Stimulated activated CD8-positive, alpha-beta memory T cell treated with anti-CD3 and anti-CD28 coated beads, Interleukin-15, amount 100 ng/mL, for 24 hours (primary cell): ENCODE measurements around the gene SIRT2.
"Not testable (repeated sequence)": the region's sequence is repeated elsewhere in the genome, so short reads cannot be mapped to it uniquely, and the experiment has no call there.

Experiments
- DNase-seq: peaks from one replicate; pipeline ENCODE4 v3.0.0-alpha.2; 2020; ENCODE audit warnings: low read depth

Gene SIRT2

DNA sequence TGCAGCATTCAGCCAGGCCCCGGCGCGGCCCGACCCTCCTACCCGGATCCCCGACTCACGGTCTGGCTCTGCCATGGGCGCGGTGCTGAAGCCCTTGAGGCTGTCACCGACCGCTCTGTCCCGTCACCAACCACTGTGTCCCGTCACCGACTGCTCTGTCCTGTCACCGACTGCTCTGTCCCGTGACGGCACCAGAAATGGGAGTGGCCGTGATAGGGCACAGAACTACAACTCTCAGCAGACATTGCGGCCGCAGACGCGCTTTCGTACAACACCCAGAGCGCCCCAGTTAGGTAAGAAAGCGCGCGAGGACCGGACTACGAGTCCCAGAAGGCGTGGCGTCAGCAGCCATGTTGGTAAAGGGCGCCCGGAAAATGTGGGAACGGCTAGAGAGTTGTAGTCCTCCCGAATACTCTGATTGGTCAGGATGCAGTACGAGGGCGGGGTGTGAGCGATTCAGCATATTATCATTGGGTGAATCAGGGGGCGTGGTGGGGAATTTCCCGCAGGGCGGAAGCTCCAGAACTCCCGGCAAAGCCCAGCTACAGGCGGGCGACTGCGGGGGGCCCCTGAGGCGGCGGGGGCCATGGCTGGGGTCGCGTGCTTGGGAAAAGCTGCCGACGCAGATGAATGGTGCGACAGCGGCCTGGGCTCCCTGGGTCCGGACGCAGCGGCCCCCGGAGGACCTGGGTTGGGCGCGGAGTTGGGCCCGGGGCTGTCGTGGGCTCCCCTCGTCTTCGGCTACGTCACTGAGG lies at the start of gene SIRT2, which contains the start of gene NFKBIB:
Gene SIRT2 (minus strand): TSS at position 172 of the 755 bp plus-strand sequence. CDS start 97 bp downstream, at position 75.
Gene NFKBIB (plus strand): TSS at position 523 of the 755 bp plus-strand sequence. CDS start 64 bp downstream, at position 587.
- peak; percentile 83 for DNase-seq

DNA sequence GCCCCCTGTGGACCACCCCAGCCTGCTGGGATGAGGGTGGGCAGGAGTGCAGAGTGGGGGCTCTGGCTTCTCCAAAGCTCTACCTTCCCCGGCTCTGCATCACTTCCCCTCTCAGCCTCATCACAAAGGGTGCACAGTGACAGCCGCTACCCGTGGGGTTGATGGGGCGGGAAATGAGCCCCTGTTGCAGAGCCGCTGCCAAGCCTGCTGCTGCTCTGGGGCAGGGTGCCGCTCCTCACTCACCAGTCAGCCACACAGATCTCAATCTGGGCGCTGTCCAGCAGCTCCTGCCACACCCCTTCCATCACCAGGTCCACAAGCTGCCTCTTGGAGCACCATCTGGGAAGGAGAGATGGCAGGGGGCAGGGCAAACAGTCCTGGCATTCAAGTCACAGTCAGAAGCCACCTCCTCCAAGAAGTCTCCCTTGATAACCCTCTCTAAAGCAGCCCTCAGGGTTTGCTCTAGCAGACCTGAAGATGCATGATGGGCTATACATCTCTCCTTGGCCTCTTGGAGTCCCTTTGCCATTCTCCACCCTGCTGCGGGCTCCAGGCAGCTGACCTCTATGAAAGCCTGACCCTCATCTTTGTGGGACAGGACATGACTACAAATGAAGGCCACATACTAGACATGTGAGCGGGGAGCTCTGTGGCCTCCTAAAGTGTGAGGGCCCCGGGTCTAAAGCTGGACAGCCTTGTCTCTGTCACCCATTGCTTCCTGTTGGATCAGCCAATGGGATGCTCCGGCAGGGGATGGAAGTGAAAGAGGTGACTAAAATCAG lies 47.0 kb upstream of the SIRT2 start:
- DNase-seq, result no peak

DNA sequence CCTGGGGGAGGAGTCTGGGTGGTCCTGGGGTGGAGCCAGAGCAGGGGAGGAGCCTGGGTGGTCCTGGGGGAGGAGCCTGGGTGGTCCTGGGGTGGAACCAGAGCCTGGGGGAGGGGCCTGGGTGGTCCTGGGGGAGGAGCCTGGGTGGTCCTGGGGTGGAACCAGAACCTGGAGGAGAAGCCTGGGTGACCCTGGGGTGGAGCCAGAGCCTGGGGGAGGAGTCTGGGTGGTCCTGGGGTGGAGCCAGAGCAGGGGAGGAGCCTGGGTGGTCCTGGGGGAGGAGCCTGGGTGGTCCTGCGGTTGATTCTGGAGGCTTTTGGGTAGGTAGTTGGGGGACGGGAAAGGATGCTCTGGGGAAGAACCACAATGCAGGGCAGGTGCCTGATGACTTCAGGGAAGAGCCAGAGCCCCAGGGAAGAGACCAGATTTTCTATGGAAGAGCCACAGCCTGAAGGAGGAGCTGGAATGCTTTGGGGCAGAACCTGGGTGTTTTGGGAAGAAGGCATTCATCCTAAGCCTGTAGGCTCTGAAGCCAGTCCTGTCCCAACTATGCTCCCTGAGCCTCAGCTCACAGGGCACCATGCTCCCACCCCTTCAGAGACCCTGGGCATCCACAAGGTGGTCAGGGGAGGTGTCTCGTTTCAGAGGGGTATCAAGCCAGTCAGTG lies 46.3 kb upstream of the SIRT2 start:
- no peak for DNase-seq

DNA sequence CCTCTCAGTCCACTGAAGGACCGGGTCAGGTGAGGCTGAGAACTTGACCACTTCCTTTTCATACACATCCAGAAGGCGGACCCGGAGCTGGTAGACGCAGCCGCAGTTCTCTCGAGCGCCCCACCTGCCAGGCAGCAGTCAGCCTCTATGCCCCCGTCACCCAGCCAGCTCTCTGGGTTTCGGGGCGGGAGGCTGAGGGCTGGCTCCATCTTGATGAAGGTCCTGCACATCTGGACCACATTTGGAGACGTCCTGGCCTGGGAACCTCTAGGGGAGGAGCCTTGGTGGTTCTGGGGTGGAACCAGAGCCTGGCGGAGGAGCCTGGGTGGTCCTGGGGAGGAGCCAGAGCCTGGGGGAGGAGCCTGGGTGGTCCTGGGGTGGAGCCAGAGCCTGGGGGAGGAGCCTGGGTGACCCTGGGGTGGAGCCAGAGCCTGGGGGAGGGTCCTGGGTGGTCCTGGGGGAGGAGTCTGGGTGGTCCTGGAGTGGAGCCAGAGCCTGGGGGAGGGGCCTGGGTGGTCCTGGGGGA lies 45.6 kb upstream of the SIRT2 start:
- no peak for DNase-seq

DNA sequence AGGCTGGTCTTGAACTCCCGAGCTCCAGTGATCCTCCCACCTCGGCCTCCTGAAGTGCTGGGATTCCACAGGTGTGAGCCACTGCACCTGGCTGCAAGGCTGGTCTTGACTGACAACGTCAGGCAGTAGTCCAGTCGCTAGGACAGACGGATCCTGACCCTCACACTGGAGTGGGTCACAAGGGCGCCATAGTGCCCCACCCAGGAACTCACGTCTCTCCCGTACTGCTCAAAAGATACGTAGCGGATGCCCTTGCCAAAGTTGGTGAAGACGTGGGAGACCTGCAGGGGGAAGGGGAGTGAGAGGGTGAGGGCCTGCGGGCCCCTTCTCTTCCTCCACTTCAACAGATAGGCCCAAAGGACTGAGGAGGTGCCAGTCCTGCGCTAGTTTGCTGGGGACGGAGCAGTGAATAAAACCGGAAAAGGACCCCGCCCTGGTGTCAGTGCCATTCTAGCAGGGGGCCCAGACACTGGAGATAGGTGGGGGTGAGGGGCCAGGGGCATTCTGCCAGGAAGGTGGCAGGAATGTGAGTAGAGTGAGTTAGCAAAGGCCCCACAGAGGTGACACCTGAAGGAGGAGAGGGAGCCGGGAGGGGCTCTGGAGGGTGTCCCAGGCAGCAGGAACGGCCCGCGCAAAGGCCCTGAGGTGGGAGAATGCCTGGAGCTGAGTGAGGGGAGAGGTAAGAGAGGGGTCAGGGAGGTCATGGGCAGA lies 43.2 kb upstream of the SIRT2 start:
- no peak for DNase-seq

DNA sequence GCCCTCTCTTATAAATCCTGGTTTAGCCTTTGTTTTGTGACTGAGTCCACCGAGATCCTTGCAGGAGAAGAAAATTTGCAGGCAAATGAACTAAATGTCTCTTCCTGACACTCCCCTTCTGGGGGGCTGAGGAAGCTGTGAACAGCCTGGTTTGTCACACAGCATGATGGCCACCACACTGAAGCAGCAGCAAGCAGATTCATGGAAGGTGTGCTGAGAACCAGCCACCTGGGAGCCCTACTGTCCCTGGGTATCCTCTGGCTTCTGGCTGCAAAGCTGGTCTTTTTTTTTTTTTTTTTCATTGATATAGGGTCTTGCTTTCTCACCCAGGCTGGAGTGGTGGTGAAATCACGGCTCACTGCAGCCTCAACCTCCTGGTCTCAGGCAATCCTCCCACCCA lies 42.6 kb upstream of the SIRT2 start:
- no peak for DNase-seq

DNA sequence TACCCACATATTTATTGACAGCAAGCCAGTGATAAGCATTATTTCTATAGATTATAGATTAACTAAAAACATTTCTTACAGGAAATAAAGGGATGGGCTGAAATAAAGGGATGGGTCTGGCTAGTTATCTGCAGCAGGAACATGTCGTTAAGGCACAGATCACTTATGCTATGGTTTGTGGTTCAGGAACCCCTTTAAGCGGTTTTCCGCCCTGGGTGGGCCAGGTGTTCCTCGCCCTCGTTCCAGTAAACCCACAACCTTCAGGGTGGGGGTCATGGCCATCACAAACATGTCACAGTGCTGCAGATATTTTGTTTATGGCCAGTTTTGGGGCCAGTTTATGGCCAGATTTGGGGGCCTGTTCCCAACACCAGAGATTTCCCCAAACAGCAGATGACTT lies 42.0 kb upstream of the SIRT2 start:
- not testable (repeated sequence) for DNase-seq

DNA sequence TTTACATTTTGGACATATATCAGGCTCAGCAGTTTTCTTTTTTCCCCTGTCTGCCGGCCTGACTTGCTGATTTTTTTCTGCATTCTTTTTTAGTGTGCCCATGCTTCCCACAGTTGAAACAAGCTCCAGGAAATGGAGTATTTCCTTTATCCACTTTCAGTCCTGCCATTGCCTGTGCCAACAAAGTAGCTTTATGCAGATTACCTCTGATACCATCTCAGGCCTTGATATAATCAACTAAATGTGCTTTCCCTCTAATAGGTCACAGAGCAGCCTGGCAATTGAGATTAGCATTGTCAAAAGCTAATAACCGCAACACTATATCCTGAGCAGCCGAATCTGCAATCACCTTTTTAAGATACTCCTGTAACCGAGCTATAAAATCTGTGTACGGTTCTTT lies 40.5 kb upstream of the SIRT2 start:
- no peak for DNase-seq

DNA sequence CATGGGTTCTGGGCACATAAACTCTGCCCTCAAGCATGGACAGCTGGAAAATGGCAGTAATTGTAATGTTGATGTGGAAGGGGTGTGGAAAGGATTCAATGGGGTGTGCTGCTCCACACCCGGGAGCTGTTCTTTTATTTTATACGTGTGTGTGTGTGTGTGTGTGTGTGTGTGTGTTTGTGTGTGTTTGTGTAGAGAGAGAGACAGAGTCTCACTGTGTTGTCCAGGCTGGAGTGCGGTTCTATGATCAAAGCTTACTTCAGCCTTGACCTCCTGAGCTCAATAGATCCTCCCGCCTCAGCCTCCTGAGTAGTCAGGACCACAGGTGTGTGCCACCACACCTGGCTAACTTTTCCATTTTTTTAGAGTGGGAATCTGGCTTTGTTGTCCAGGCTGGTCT lies 34.1 kb upstream of the SIRT2 start:
- no peak for DNase-seq

DNA sequence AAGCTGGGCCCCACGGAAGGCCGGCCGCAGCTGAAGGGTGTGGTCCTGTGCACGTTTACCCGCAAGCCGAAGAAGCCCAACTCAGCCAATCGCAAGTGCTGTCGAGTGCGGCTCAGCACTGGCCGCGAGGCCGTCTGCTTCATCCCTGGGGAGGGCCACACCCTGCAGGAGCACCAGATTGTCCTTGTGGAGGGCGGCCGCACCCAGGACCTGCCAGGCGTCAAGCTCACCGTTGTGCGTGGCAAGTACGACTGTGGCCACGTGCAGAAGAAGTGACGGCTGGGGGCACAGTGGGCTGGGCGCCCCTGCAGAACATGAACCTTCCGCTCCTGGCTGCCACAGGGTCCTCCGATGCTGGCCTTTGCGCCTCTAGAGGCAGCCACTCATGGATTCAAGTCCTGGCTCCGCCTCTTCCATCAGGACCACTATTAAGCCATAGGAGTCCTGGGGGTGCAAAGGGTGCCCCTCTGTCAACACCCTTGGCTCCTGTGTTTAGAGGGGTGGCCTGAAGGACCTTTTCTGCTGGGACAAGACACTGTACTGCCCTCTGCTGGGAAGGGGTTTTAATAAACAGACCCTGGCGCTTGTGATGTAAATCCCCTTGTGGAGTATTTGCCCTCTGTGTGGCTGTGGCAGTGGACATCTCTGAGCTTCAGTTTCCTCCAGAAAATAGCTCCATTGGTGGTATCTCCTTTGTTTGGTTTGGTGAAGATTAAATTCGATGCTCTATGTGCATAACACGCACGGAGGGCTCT lies 33.2 kb upstream of the SIRT2 start:
- DNase-seq, result no peak

DNA sequence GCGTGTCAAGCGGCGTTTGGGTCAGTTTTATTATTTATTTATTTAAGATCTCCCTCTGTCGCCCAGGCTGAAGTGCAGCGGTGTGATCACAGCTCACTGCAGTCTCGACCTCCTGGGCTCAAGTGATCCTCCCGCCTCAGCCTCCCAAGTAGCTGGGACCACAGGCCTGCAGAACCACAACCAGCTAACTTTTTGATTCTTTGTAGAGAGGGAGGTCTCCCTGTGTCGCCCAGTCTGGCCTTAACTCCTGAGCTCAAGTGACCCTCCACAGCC lies 32.0 kb upstream of the SIRT2 start:
- no peak for DNase-seq

DNA sequence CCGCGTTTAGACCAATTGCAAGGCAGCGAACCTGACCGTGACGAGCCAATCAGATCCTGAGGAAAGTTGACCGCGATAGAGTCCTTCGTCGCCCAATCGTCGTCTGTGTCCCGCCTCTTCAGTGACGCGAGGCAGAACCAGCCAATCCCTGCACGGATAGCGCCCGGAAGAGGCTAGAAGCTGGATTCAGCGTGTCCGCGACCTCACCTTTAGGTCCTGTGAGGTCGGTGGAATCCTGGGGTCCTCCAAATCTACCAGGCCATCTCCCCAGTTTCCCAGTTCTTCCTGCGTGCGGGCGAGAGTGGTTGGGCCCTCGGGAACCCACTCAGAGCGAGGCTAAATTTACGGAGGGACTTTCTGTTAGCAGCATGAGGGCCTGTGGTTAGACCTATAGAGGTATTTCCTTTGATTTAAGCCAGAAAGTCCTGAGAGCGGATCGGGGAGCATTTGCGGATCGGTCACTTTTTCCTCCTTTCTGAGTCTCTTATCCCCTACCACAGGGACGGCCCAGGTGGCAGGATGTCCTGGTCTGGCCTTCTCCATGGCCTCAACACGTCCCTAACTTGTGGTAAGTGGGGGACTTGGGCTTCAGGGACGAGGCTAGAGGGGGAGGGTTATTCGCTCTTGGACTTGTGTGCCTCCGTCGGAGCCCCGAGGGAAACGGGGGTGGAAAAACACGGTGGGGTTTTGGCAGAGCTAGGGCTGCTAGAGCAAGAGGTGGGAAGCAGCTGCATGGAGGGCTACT lies 31.5 kb upstream of the SIRT2 start, which contains the start of gene MRPS12:
Gene MRPS12 (plus strand): TSS at position 169 of the 745 bp plus-strand sequence. CDS start 351 bp downstream, at position 520.
- no peak for DNase-seq

DNA sequence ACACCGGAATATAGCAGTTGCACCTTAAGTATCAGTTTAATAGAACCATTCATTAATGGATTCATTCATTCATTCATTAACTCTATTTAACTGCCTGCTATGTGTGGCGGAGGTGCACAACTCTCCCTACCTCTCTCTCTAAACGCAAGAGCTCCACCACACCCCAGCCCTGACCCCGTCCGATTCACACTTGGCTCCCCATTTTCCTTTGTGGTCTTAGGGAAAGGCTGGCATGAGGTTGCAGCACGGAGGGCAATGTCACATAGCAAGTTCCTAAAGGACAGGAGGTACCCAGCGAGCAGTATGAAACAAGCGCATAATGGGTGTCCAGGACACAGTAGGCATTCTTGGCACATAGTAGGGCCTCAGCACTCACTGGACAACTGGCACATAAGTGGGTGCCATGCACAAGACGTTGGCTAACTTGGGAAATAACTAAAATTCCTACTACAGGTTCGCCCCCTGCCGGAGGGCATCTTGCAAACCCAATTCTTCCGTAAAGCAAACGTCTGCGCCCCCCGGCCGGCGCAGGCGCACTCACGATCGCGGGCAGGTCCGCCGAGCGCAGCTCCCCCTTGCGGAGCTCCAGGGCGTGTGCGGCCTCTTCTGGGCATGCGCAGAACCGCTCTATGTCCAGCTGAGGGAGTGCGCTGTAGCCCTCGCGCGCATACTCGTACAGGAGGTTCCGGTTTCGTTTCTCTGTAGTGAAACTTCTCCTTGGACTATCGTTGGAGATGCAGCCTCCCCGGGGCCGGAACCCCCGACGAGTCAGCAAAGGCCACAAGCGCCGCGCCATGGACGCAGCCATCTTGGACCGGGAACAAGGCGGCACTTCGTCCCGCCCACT lies 30.7 kb upstream of the SIRT2 start, which contains the start of gene SARS2:
Gene SARS2 (minus strand): TSS at position 835 of the 847 bp plus-strand sequence. CDS start 27 bp downstream, at position 808.
- DNase-seq, result peak; percentile 88

DNA sequence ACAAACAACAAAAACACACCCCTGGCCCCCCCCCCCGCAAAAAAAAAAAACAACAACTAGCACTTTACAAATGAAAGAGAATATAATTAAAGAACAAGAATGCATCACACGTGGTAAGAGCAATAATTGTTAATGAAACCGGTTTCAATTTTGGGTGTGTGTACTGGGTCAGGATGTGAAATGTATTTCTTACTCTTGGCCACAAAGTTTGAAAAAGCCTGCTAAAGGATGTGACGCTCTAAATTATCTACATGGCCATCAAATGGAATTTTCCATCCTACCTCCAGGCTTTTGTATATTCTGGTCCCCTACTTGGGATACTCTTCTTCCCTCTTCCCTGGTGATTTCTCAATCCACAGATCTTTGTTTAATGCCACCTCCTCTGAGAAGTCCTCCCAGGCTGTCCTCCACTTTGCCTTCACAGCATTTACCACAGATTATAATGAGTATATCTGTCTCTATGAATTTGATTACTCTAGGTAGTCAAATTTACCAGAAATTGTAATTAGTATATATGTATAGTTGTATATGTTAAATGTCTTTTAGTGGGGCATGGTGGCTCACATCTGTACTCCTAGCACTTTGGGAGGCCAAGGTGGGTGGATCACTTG lies 29.1 kb upstream of the SIRT2 start:
- DNase-seq, result no peak

DNA sequence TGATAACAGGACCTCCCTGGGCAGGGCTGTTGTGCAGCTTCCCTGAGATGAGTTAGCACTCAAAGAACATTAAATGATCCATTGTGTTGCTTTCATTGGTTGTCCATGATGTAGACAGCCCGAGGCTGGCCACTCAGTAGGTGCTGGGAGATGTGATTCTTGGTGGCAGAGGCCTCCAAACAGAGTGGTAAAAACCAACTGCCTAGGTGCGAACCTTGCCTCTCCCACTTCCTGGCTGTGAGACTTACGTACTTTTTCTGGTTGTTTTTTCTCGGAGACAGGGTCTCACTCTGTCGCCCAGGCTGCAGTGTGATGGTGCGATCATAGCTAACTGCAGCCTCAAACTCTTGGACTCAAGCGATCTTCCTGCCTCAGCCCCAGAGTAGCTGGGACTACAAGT lies 25.0 kb upstream of the SIRT2 start:
- no peak for DNase-seq

DNA sequence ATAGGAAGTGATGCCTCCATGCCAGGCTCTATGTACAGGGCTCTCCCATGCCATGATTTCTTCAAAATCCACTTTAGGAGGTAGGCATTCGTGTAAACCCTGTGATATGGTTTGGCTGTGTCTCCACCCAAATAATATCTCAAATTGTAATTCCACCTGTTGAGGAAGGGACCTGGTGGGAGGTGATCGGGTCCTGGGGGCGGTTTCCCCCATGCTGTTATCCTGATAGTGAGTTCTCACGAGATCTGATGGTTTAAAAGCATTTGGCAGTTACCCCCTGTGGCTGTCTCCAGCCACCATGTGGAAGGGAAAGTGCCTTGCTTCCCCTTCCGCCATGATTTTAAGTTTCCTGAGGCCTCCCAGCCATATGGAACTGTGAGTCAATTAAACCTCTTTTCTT lies 23.1 kb upstream of the SIRT2 start:
- no peak for DNase-seq

DNA sequence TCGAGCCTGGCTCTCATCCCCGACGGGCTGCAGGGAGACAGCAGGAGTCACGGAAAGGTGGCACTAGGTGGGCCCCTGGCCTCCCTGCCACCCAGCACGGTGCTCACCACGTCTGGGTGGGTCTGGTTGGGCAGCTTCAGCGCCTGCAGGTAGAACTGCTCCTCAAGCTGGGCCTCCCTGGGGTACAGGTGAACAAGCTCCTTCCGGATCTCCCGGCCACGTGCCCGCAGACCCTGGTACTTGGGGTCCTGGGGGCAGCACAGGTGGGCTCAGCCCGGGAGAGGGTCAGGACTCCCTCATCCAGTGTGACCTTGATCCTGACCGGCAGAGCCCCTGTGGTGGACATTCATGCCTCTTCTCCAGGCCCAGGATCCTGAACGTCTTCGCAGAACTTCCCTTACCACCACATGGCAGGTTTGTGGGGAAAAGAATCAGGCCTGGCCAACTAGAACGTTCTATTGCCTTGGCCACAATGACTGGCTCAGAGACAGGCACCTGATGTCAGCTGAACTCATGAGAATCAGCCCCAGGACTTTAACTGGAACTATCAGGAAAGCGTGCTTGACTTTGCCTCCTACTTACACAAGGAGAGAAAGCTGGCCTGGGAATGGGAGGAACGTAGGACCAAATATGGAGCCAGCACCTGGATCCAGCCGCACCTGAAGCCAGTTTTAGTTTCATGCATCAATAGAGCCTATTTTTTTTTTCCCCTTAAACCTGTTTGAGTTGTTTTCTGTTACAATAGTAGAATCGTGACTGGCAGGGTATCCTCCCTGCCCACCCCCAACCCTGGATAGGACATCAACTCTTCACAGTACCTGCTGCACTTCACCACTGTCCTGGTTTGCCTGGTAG lies 22.2 kb upstream of the SIRT2 start:
- DNase-seq, result no peak
